Smooth muscle cell (in vitro differentiated cells): ENCODE results near the gene TMEM222. TPM values are rescaled to one million over a fixed set of nuclear protein-coding genes. Genes with fewer than 3 reads are reported as not detected.

ENCODE experiments used
- DNase-seq: peaks from one replicate; lab custom pipeline; 2025; ENCODE audit not compliant: unreplicated experiment; lab: John Stamatoyannopoulos, UW
- H2AFZ ChIP-seq: fragments of 200-600 bp; sonication (generic); 2 replicates; pipeline ENCODE4 v1.6.0; 2016; ENCODE audit warnings: antibody characterized with exemption, low read depth, mild to moderate bottlenecking
- H3F3A ChIP-seq: fragments of 200-600 bp; sonication (generic); 2 replicates; pipeline ENCODE4 v1.6.0; 2017; ENCODE audit warnings: antibody characterized with exemption, low read depth
- H3K27ac ChIP-seq: fragments of 200-600 bp; sonication (generic); 2 replicates; pipeline ENCODE4 v1.5.1; 2016; ENCODE audit warnings: low read depth, mild to moderate bottlenecking
- H3K27me3 ChIP-seq: fragments of 200-600 bp; sonication (generic); 2 replicates; pipeline ENCODE4 v1.6.1; 2016; ENCODE audit warnings: low read depth, mild to moderate bottlenecking
- H3K36me3 ChIP-seq: fragments of 200-600 bp; sonication (generic); 2 replicates; pipeline ENCODE4 v1.5.1; 2016; ENCODE audit warnings: low read depth
- H3K4me1 ChIP-seq: fragments of 200-600 bp; sonication (generic); 2 replicates; pipeline ENCODE4 v1.5.1; 2016; ENCODE audit warnings: low read depth
- H3K4me2 ChIP-seq: fragments of 200-600 bp; sonication (generic); 2 replicates; pipeline ENCODE4 v1.6.0; 2016; ENCODE audit warnings: mild to moderate bottlenecking
- H3K4me3 ChIP-seq: fragments of 200-600 bp; sonication (generic); 2 replicates; pipeline ENCODE4 v1.5.1; 2016; ENCODE audit warnings: mild to moderate bottlenecking
- H3K79me2 ChIP-seq: fragments of 200-600 bp; sonication (generic); 2 replicates; pipeline ENCODE4 v1.6.0; 2016; ENCODE audit warnings: low read depth, mild to moderate bottlenecking
- H3K9ac ChIP-seq: fragments of 200-600 bp; sonication (generic); 2 replicates; pipeline ENCODE4 v1.6.0; 2016; ENCODE audit warnings: low read depth
- H3K9me3 ChIP-seq: fragments of 200-600 bp; sonication (generic); replicated peaks from 2 replicates; pipeline ENCODE4 v1.5.1; 2016; ENCODE audit warnings: low read depth
- H4K20me1 ChIP-seq: fragments of 200-600 bp; sonication (generic); 2 replicates; pipeline ENCODE4 v1.6.0; 2016; ENCODE audit warnings: low read depth
- WGBS: methylation state at CpG from one replicate; pipeline ENCODE4 v1.1.7; 2016; ENCODE audit warnings: low lambda C conversion rate; 5-methylcytosine and 5-hydroxymethylcytosine counted together
- polyA plus RNA-seq: library from polyadenylated mRNA; unstranded; fragments of >200 nt; fragmentation: Nextera tagmentation; extraction: Ambion mirVana; gene quantifications from 2 replicates; pipeline ENCODE4 v1.2.1, GENCODE V29; 2016
- total RNA-seq: library from RNA; depleted of rRNA; stranded (reverse); fragments of >200 nt; gene quantifications from 2 replicates; pipeline ENCODE4 v1.2.3, GENCODE V29; 2014
- TF ChIP-seq, protein P1 (sequence below): fragments of 200-600 bp; sonication (generic); IDR thresholded peaks from 2 replicates; pipeline ENCODE4 v1.5.1; 2017; ENCODE audit warnings: borderline replicate concordance, mild to moderate bottlenecking, antibody characterized with exemption; ENCODE audit not compliant: insufficient read depth, poor library complexity, severe bottlenecking

Gene TMEM222
- total and polyA plus RNA-seq, 2 experiments from 2014 or later: 28.0 to 49.3 TPM

DNA sequence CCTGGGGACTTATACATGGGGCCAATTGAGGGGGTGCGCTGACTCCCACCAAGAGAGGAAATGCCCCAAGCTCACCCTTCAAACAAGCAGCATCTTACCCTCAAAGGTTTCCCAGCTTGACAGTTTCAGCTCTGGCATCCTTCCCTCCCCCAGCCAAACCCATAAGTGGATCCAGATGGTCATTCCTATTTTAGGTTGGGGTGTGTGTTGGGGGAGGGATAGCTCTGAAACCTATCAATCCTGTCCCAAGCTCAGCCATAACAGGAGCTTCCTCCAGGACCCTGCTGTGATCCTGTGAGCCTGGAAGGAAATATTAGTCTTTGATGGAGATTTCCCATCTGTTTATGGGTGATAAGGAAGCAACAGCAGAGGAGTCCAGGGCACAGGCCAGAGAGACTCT, 3.4 kb upstream of the TMEM222 start:
- H3K27ac ChIP-seq: no peak overlapping the region
- H3K4me1 ChIP-seq: peaks cover 9% of the 10 kb centered on the region
- TF ChIP-seq, protein P1, sequence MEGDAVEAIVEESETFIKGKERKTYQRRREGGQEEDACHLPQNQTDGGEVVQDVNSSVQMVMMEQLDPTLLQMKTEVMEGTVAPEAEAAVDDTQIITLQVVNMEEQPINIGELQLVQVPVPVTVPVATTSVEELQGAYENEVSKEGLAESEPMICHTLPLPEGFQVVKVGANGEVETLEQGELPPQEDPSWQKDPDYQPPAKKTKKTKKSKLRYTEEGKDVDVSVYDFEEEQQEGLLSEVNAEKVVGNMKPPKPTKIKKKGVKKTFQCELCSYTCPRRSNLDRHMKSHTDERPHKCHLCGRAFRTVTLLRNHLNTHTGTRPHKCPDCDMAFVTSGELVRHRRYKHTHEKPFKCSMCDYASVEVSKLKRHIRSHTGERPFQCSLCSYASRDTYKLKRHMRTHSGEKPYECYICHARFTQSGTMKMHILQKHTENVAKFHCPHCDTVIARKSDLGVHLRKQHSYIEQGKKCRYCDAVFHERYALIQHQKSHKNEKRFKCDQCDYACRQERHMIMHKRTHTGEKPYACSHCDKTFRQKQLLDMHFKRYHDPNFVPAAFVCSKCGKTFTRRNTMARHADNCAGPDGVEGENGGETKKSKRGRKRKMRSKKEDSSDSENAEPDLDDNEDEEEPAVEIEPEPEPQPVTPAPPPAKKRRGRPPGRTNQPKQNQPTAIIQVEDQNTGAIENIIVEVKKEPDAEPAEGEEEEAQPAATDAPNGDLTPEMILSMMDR: no peak
- no peak overlapping the region for H3K4me3 ChIP-seq
- H3K4me2 ChIP-seq: no peak overlapping the region
- peaks cover 13% of the 10 kb centered on the region for H3K79me2 ChIP-seq
- H2AFZ ChIP-seq: no peak overlapping the region
- no peaks in the 10 kb centered on the region for H3K9me3 ChIP-seq
- no peaks in the 10 kb centered on the region for H3K27me3 ChIP-seq
- no peak overlapping the region for H3K9ac ChIP-seq
- DNase-seq: no peak
- H3K36me3 ChIP-seq: no peaks in the 10 kb centered on the region
- no peaks in the 10 kb centered on the region for H3F3A ChIP-seq
- H4K20me1 ChIP-seq: no peaks in the 10 kb centered on the region
- WGBS: no CpG with 5 or more reads among the region's 1 CpG

DNA sequence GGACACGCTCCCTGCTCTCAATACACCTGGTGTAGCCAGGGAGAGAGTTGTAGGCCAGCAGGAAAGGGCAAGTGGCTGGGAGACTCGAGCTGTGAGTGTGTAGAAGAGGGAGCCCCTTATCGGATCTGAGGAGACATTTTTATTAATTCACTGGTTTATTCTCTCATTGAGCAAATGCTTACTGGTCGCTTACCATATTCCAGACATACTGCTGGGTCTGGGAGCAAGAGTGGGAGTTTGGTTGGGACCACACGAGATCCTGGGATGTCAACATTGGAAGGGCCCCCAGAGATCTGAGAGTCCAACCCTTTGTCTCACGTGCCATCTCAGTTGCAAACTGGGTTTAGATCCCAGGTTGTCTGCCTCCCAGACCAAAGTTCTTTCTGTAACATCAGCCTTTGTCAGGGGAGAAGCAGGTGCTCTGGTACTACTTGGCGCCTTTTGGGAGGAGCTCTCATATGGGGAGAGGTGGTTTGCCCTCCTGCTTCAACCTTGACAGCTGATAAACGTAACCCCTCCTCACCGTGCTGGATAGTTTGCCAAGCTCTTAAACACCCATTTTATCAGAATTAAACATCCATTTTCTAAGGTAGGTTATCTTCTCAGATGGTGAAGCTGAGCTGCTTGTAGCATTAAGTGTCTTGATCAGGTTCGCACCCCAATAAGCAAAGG, 742 bp downstream of the TMEM222 start:
- WGBS: 18% methylated on average over 10 of the region's 10 CpGs
- Histone ChIP-seq H3K9me3 (no peaks in the 10 kb centered on the region), H3K27me3 (no peaks in the 10 kb centered on the region), H3K36me3 (no peaks in the 10 kb centered on the region), H3K4me3 (peak overlapping the region; percentile 84), H2AFZ (peak overlapping the region; percentile 73), H3K9ac (peak overlapping the region; percentile 93), H4K20me1 (peaks cover 19% of the 10 kb centered on the region), H3K4me1 (peaks cover 11% of the 10 kb centered on the region), H3K4me2 (peak overlapping the region; percentile 99), H3K27ac (peak overlapping the region; percentile 85), H3F3A (no peaks in the 10 kb centered on the region), H3K79me2 (peaks cover 54% of the 10 kb centered on the region)
- TF ChIP-seq, protein P1: no peak
- DNase-seq: no peak

DNA sequence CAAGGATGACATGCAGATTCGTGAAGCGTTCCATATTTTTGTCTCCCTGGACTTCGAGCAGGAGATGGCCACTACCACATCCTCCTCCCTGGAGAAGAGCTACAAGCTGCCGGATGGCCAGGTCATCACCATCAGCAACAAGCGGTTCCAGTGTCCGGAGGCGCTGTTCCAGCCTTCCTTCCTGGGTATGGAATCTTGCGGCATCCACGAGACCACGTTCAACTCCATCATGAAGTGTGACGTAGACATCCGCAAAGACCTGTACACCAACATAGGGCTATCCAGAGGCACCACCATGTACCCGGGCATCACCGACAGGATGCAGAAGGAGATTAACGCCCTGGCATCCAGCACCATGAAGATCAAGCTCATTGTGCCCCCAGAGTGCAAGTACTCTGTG, 3.3 kb downstream of the TMEM222 start:
- H3K27ac ChIP-seq: no peak overlapping the region
- TF ChIP-seq, protein P1: no peak
- peaks cover 11% of the 10 kb centered on the region for H3K4me1 ChIP-seq
- H3K4me2 ChIP-seq: no peak overlapping the region
- no peak overlapping the region for H3K4me3 ChIP-seq
- no peaks in the 10 kb centered on the region for H3K36me3 ChIP-seq
- H3F3A ChIP-seq: no peaks in the 10 kb centered on the region
- H4K20me1 ChIP-seq: peaks cover 44% of the 10 kb centered on the region
- no peak overlapping the region for H2AFZ ChIP-seq
- no peak overlapping the region for H3K9ac ChIP-seq
- H3K9me3 ChIP-seq: no peaks in the 10 kb centered on the region
- 95% methylated on average over 15 of the region's 15 CpGs for WGBS
- H3K79me2 ChIP-seq: peaks cover 80% of the 10 kb centered on the region
- no peaks in the 10 kb centered on the region for H3K27me3 ChIP-seq
- no peak for DNase-seq

DNA sequence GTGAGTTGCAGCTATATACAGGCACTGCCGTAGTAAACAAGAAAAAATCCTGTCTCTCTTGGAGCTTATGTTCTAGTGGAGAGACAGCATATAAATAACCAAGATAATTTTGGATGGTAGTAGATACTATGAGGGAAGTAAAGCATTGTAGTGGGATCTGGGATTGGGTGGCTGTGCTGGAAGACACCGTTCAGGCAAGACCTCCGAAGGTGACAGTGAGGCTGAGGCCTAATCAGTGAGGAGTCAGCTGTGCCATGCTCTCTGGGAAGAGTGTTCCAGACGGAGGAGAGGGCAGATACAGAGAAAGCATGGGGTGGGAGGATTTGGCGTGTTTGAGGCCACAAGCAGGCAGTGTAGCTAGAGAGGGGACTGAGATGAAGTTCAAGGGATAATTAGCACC, 6.0 kb downstream of the TMEM222 start:
- Histone ChIP-seq H3K27ac (peak overlapping the region; percentile 21), H3K36me3 (no peaks in the 10 kb centered on the region), H3K9me3 (no peaks in the 10 kb centered on the region), H2AFZ (no peak overlapping the region), H3K4me1 (peaks cover 8% of the 10 kb centered on the region), H3K4me3 (no peak overlapping the region), H3K4me2 (no peak overlapping the region), H3K79me2 (peaks cover 76% of the 10 kb centered on the region), H3K9ac (no peak overlapping the region), H3F3A (no peaks in the 10 kb centered on the region), H4K20me1 (peaks cover 47% of the 10 kb centered on the region), H3K27me3 (no peaks in the 10 kb centered on the region)
- DNase-seq: no peak
- 93% methylated on average over 5 of the region's 5 CpGs for WGBS
- TF ChIP-seq, protein P1: no peak
